CD8-positive, alpha-beta memory T cell (primary cell): Measurements from ENCODE around the gene LCE3E. TPM values are rescaled to one million over a fixed set of nuclear protein-coding genes. Genes with fewer than 3 reads are reported as not detected.

Experiments used
- CTCF ChIA-PET: fragments of 350-600 bp; sonication (Branson Sonifier 250); formaldehyde crosslinking; loops from one replicate; lab custom pipeline; 2021; ENCODE audit warnings: antibody characterized with exemption; lab: Charles Lee
- POLR2A ChIA-PET: fragments of 350-600 bp; sonication (Branson Sonifier 250); formaldehyde crosslinking; loops from one replicate; lab custom pipeline; 2021; ENCODE audit warnings: antibody characterized with exemption; lab: Charles Lee
- DNase-seq, 5 donors: peaks; one replicate each; pipeline versions ENCODE4 v3.0.0 to v3.0.0-alpha.2; 2020 to 2022; ENCODE audit warnings: mixed read lengths in 1 of 5
- H3K27ac ChIP-seq: one replicate; pipeline ENCODE4 v1.7.0; 2013; ENCODE audit warnings: low read depth, mild to moderate bottlenecking, low read length, moderate library complexity
- H3K27me3 ChIP-seq: 2 replicates; pipeline ENCODE4 v1.7.0; 2013; ENCODE audit warnings: low read length, mild to moderate bottlenecking; ENCODE audit not compliant: insufficient read depth, poor library complexity, severe bottlenecking
- H3K36me3 ChIP-seq: 2 replicates; pipeline ENCODE4 v1.7.0; 2013; ENCODE audit warnings: mild to moderate bottlenecking, low read length, moderate library complexity; ENCODE audit not compliant: insufficient read depth
- H3K4me1 ChIP-seq: 2 replicates; pipeline ENCODE4 v1.7.0; 2013; ENCODE audit warnings: mild to moderate bottlenecking, low read length, moderate library complexity; ENCODE audit not compliant: insufficient read depth
- H3K4me3 ChIP-seq: 2 replicates; pipeline ENCODE4 v1.7.0; 2013; ENCODE audit warnings: mild to moderate bottlenecking, low read length
- H3K9me3 ChIP-seq: 2 replicates; pipeline ENCODE4 v1.7.0; 2013; ENCODE audit warnings: mild to moderate bottlenecking, low read length
- H3K27ac Mint-ChIP-seq, 8 donors: one replicate each; pipeline ENCODE4 v1.8.0; 2020 to 2021; ENCODE audit warnings: mixed read lengths in 8 of 8, mild to moderate bottlenecking in 6 of 8, inconsistent platforms in 3 of 8, moderate library complexity in 3 of 8
- H3K27me3 Mint-ChIP-seq, 2 donors: one replicate each; pipeline ENCODE4 v1.8.0; 2020 to 2021; ENCODE audit warnings: mixed read lengths in 2 of 2, mild to moderate bottlenecking in 1 of 2, moderate library complexity in 1 of 2
- H3K36me3 Mint-ChIP-seq, 3 donors: one replicate each; pipeline ENCODE4 v1.8.0; 2020 to 2021; ENCODE audit warnings: mixed read lengths in 3 of 3, inconsistent platforms in 1 of 3, mild to moderate bottlenecking in 1 of 3
- H3K4me1 Mint-ChIP-seq, 3 donors: one replicate each; pipeline ENCODE4 v1.8.0; 2020 to 2021; ENCODE audit warnings: mixed read lengths in 3 of 3, inconsistent platforms in 1 of 3, mild to moderate bottlenecking in 1 of 3
- H3K4me3 Mint-ChIP-seq, 7 donors: one replicate each; pipeline ENCODE4 v1.8.0; 2020 to 2021; ENCODE audit warnings: mixed read lengths in 7 of 7, mild to moderate bottlenecking in 6 of 7, moderate library complexity in 4 of 7, inconsistent platforms in 2 of 7
- H3K9me3 Mint-ChIP-seq, 5 donors: one replicate each; pipeline ENCODE4 v1.8.0; 2020 to 2022; ENCODE audit warnings: mixed read lengths in 5 of 5, mild to moderate bottlenecking in 3 of 5, moderate library complexity in 2 of 5, inconsistent platforms in 1 of 5
- polyA plus RNA-seq: library from polyadenylated mRNA; unstranded; fragments of 300-500 nt; fragmentation: Illumina TruSeq; gene quantifications from one replicate; pipeline ENCODE4 v1.2.3, GENCODE V29; 2021
- total RNA-seq, 2 experiments: library from RNA; stranded (reverse); gene quantifications; one replicate each; pipeline ENCODE4 v1.2.3, GENCODE V29; 2021

Gene LCE3E
- total and polyA plus RNA-seq, 3 experiments from 2014 or later = not detected

GRCh38 chr1:152535774-152536173, 30.8 kb downstream of the LCE3E start:
- Mint-ChIP-seq H3K9me3 (no peaks in the 10 kb centered on the region), H3K27me3 (peaks cover 16 to 59% of the 10 kb centered on the region in 2 donors), H3K4me1 (no peaks in the 10 kb centered on the region), H3K4me3 (no peak overlapping the region), H3K27ac (no peak overlapping the region), H3K36me3 (no peaks in the 10 kb centered on the region)
- no peak for DNase-seq
- Histone ChIP-seq H3K36me3 (no peaks in the 10 kb centered on the region), H3K4me3 (no peak overlapping the region), H3K27ac (no peak overlapping the region), H3K27me3 (peaks cover 3% of the 10 kb centered on the region), H3K9me3 (no peaks in the 10 kb centered on the region), H3K4me1 (no peaks in the 10 kb centered on the region)
- CTCF ChIA-PET = no interaction called here
- POLR2A ChIA-PET = no interaction called here

GRCh38 chr1:152533327-152533938, 33.1 kb downstream of the LCE3E start:
- H3K4me1 Mint-ChIP-seq = no peaks in the 10 kb centered on the region
- no peaks in the 10 kb centered on the region for H3K4me1 ChIP-seq
- H3K9me3 Mint-ChIP-seq = peaks cover 0 to 2% (median 0%) of the 10 kb centered on the region in 5 donors
- no peak overlapping the region for H3K27ac ChIP-seq
- H3K9me3 ChIP-seq = no peaks in the 10 kb centered on the region
- peaks cover 14 to 58% of the 10 kb centered on the region in 2 donors for H3K27me3 Mint-ChIP-seq
- H3K27ac Mint-ChIP-seq = no peak overlapping the region
- CTCF ChIA-PET = no interaction called here
- H3K4me3 Mint-ChIP-seq = no peak overlapping the region
- H3K36me3 ChIP-seq = no peaks in the 10 kb centered on the region
- H3K36me3 Mint-ChIP-seq = no peaks in the 10 kb centered on the region
- no peak for DNase-seq
- H3K27me3 ChIP-seq = peaks cover 3% of the 10 kb centered on the region
- H3K4me3 ChIP-seq = no peak overlapping the region
- POLR2A ChIA-PET = no interaction called here

- H3K9me3 ChIP-seq = no peaks in the 10 kb centered on the region
- Mint-ChIP-seq H3K27me3 (peaks cover 9 to 39% of the 10 kb centered on the region in 2 donors), H3K27ac (no peak overlapping the region), H3K4me1 (no peaks in the 10 kb centered on the region), H3K4me3 (no peak overlapping the region), H3K9me3 (peaks cover 0 to 2% (median 0%) of the 10 kb centered on the region in 5 donors), H3K36me3 (no peaks in the 10 kb centered on the region)
- no peak for DNase-seq
- H3K27me3 ChIP-seq = no peaks in the 10 kb centered on the region
- H3K4me3 ChIP-seq = no peak overlapping the region
- H3K36me3 ChIP-seq = no peaks in the 10 kb centered on the region
- POLR2A ChIA-PET = no interaction called here
- no peak overlapping the region for H3K27ac ChIP-seq
- CTCF ChIA-PET = no interaction called here
- H3K4me1 ChIP-seq = no peaks in the 10 kb centered on the region
Observed at GRCh38 chr1:152525080-152525641, 41.4 kb downstream of the LCE3E start.

GRCh38 chr1:152520561-152521090, 46.0 kb downstream of the LCE3E start:
- Histone ChIP-seq H3K27me3 (peaks cover 6% of the 10 kb centered on the region), H3K4me3 (no peak overlapping the region), H3K4me1 (no peaks in the 10 kb centered on the region), H3K27ac (no peak overlapping the region), H3K9me3 (no peaks in the 10 kb centered on the region), H3K36me3 (no peaks in the 10 kb centered on the region)
- Mint-ChIP-seq H3K4me1 (peaks cover 0 to 3% (median 0%) of the 10 kb centered on the region in 3 donors), H3K27ac (no peak overlapping the region), H3K27me3 (peaks cover 17 to 36% of the 10 kb centered on the region in 2 donors), H3K4me3 (no peak overlapping the region), H3K9me3 (no peaks in the 10 kb centered on the region), H3K36me3 (no peaks in the 10 kb centered on the region)
- ChIA-PET POLR2A (no interaction called here), CTCF (no interaction called here)
- no peak for DNase-seq

DNA sequence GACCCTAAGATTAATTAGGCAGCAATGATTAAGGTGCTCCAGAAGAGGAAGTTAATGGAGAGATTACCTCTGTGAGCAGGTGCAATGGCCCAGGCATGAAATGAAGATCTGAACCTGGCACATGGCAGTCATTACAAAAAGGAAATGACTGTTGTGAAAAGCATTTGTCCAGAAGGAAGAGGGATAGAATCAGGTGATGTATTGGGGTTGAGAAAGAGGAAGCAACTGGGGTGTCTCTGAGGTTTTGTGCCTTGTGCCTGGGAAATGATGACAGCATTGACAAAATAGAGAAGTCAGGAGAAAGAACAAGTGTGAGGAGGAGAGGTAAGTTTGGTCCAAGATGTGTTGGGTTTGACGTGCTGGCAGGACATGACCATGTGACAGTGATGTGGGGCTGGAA, 46.7 kb downstream of the LCE3E start:
- peaks cover 0 to 6% (median 2%) of the 10 kb centered on the region in 3 donors for H3K4me1 Mint-ChIP-seq
- Histone ChIP-seq H3K4me3 (no peak overlapping the region), H3K27ac (no peak overlapping the region), H3K9me3 (no peaks in the 10 kb centered on the region), H3K36me3 (no peaks in the 10 kb centered on the region), H3K4me1 (no peaks in the 10 kb centered on the region), H3K27me3 (peaks cover 7% of the 10 kb centered on the region)
- no peak overlapping the region for H3K4me3 Mint-ChIP-seq
- no peaks in the 10 kb centered on the region for H3K36me3 Mint-ChIP-seq
- POLR2A ChIA-PET = no interaction called here
- peaks cover 20 to 40% of the 10 kb centered on the region in 2 donors for H3K27me3 Mint-ChIP-seq
- H3K9me3 Mint-ChIP-seq = no peaks in the 10 kb centered on the region
- no peak overlapping the region for H3K27ac Mint-ChIP-seq
- no peak for DNase-seq
- CTCF ChIA-PET = no interaction called here

- H3K36me3 ChIP-seq = no peaks in the 10 kb centered on the region
- H3K4me1 Mint-ChIP-seq = peaks cover 0 to 10% (median 5%) of the 10 kb centered on the region in 3 donors
- no peak overlapping the region for H3K27ac ChIP-seq
- H3K9me3 Mint-ChIP-seq = no peaks in the 10 kb centered on the region
- H3K4me1 ChIP-seq = no peaks in the 10 kb centered on the region
- no peaks in the 10 kb centered on the region for H3K9me3 ChIP-seq
- H3K27ac Mint-ChIP-seq = no peak overlapping the region
- DNase-seq = no peak
- H3K27me3 ChIP-seq = peaks cover 11% of the 10 kb centered on the region
- no peak overlapping the region for H3K4me3 ChIP-seq
- no peak overlapping the region for H3K4me3 Mint-ChIP-seq
- H3K36me3 Mint-ChIP-seq = no peaks in the 10 kb centered on the region
- ChIA-PET POLR2A (no interaction called here), CTCF (no interaction called here)
- peaks cover 19 to 50% of the 10 kb centered on the region in 2 donors for H3K27me3 Mint-ChIP-seq
Observed at GRCh38 chr1:152517237-152517811, 49.3 kb downstream of the LCE3E start.

DNA sequence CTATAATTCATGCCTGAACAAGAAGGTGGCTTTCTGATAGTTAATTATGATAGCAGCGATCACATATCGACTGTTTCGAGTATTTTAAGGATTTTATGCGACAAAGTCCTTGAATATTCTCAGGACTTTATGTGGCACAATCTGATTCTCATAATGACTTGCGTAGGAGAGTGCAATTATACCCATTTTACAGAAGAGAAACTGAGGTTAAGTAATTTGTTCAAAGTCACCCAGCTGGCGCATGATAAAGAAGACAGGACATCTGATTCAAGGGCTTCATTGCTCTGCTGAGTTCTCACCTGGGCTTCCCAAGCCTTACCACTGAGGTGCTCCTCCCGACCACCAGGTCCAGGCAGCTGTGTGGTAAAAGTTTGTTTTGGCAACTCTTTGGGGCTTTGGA, 50.5 kb downstream of the LCE3E start:
- no peak for DNase-seq
- Mint-ChIP-seq H3K4me3 (no peak overlapping the region), H3K4me1 (peaks cover 0 to 10% (median 5%) of the 10 kb centered on the region in 3 donors), H3K36me3 (no peaks in the 10 kb centered on the region), H3K27ac (no peak overlapping the region), H3K27me3 (peaks cover 23 to 61% of the 10 kb centered on the region in 2 donors), H3K9me3 (no peaks in the 10 kb centered on the region)
- no peaks in the 10 kb centered on the region for H3K9me3 ChIP-seq
- H3K27ac ChIP-seq = no peak overlapping the region
- no peaks in the 10 kb centered on the region for H3K36me3 ChIP-seq
- peaks cover 14% of the 10 kb centered on the region for H3K27me3 ChIP-seq
- CTCF ChIA-PET = no interaction called here
- no peaks in the 10 kb centered on the region for H3K4me1 ChIP-seq
- H3K4me3 ChIP-seq = no peak overlapping the region
- POLR2A ChIA-PET = no interaction called here
